SK-N-SH treated with all-trans-retinoic acid at 6 μM for 48 hours (cell line): Measurements from ENCODE around the gene KCNH5.

ENCODE experiments used
- OSR1 ChIP-seq: fragments of 250-450 bp; sonication (Bioruptor Pico); IDR thresholded peaks from 2 replicates; pipeline ENCODE4 v1.8.0; 2022; ENCODE audit warnings: moderate library complexity, mild to moderate bottlenecking, inconsistent platforms
- ZNF8 ChIP-seq: fragments of 450-650 bp; formaldehyde crosslinking; IDR thresholded peaks from 2 replicates; pipeline ENCODE4 v1.5.0; 2020; ENCODE audit warnings: mild to moderate bottlenecking, moderate library complexity

- no peak for TF ChIP-seq OSR1 (CRISPR knock-in tag)
- TF ChIP-seq ZNF8 (CRISPR knock-in tag) = no peak
These were observed 93.0 kb downstream of the KCNH5 start for GRCh38 chr14:62952226-62952625.
